Ovary (tissue), 3 donors: ENCODE measurements around the gene RIPOR1.
A peak's percentile ranks its signal among the peaks of the same experiment; 100 is the strongest.

Source experiments
- CTCF ChIP-seq, 3 donors: fragments of 450-650 bp in 2 of 3; fragments of 200-600 bp in 1 of 3; IDR thresholded peaks; one replicate each; pipeline versions ENCODE4 v1.5.1 to v1.8.0; 2016 to 2022; ENCODE audit warnings: antibody characterized with exemption in 3 of 3, mild to moderate bottlenecking in 1 of 3
- POLR2A ChIP-seq: fragments of 450-650 bp; IDR thresholded peaks from one replicate; pipeline ENCODE4 v1.6.1; 2017; ENCODE audit warnings: antibody characterized with exemption, mild to moderate bottlenecking, moderate library complexity
- donor health status: DM: no; HTN: no; CAD: no.

GRCh38 chr16:67562918-67563707 lies 34.5 kb downstream of the RIPOR1 start:
- TF ChIP-seq POLR2A = peak; percentile 16
- TF ChIP-seq CTCF (IDR thresholded peaks at IDR 0.05) = peak in 1 of 3 donors; percentile 42
